H9 (cell line): ENCODE results near the gene FAM204A. TPM values are rescaled to one million over a fixed set of nuclear protein-coding genes. Genes with fewer than 3 reads are reported as not detected.

Experiments
- DNase-seq: peaks from one replicate; pipeline ENCODE4 v3.0.0-alpha.2; 2017
- H2AFZ ChIP-seq: one replicate; pipeline ENCODE4 v1.6.1; 2013; ENCODE audit warnings: mild to moderate bottlenecking, low read length, control low read depth, moderate library complexity
- H2AK5ac ChIP-seq: 2 replicates; pipeline ENCODE4 v1.6.1; 2013; ENCODE audit warnings: low read length, control low read depth, mixed read lengths; ENCODE audit not compliant: insufficient read length
- H2BK120ac ChIP-seq: one replicate; pipeline ENCODE4 v1.6.1; 2013; ENCODE audit warnings: low read depth, mild to moderate bottlenecking, low read length, control low read depth, inconsistent platforms; ENCODE audit not compliant: poor library complexity, severe bottlenecking
- H2BK12ac ChIP-seq: 2 replicates; pipeline ENCODE4 v1.6.1; 2013; ENCODE audit warnings: low read length, control low read depth, mixed read lengths, low read depth; ENCODE audit not compliant: insufficient read length
- H2BK15ac ChIP-seq: 2 replicates; pipeline ENCODE4 v1.6.1; 2013; ENCODE audit warnings: low read depth, low read length, control low read depth
- H2BK20ac ChIP-seq: one replicate; pipeline ENCODE4 v1.6.1; 2013; ENCODE audit warnings: low read depth, mild to moderate bottlenecking, low read length, control low read depth, inconsistent platforms; ENCODE audit not compliant: poor library complexity, severe bottlenecking
- H2BK5ac ChIP-seq: 2 replicates; pipeline ENCODE4 v1.6.1; 2013; ENCODE audit warnings: low read length, control low read depth, mixed read lengths; ENCODE audit not compliant: insufficient read length
- H3K14ac ChIP-seq: 2 replicates; pipeline ENCODE4 v1.6.1; 2013; ENCODE audit warnings: low read length, control low read depth; ENCODE audit not compliant: insufficient read depth
- H3K18ac ChIP-seq: 2 replicates; pipeline ENCODE4 v1.6.1; 2013; ENCODE audit warnings: low read depth, mild to moderate bottlenecking, mixed read lengths, low read length, control low read depth; ENCODE audit not compliant: insufficient read length
- H3K23ac ChIP-seq: 2 replicates; pipeline ENCODE4 v1.6.1; 2013; ENCODE audit warnings: low read length, control low read depth, mixed read lengths, low read depth; ENCODE audit not compliant: insufficient read length
- H3K23me2 ChIP-seq: 2 replicates; pipeline ENCODE4 v1.6.1; 2013; ENCODE audit warnings: low read depth, mild to moderate bottlenecking, mixed read lengths, low read length, control low read depth; ENCODE audit not compliant: insufficient read length, poor library complexity, severe bottlenecking
- H3K27ac ChIP-seq: 2 replicates; pipeline ENCODE4 v1.5.1; 2013; ENCODE audit warnings: low read length, control low read depth, mixed read lengths, low read depth; ENCODE audit not compliant: insufficient read length
- H3K27me3 ChIP-seq: 2 replicates; pipeline ENCODE4 v1.6.1; 2013; ENCODE audit warnings: low read length, control low read depth, inconsistent platforms; ENCODE audit not compliant: insufficient read depth
- H3K4ac ChIP-seq: 2 replicates; pipeline ENCODE4 v1.6.1; 2013; ENCODE audit warnings: low read depth, mild to moderate bottlenecking, control low read depth, inconsistent platforms, low read length, moderate library complexity
- H3K4me1 ChIP-seq: 2 replicates; pipeline ENCODE4 v1.6.1; 2013; ENCODE audit warnings: low read length, control low read depth, inconsistent platforms; ENCODE audit not compliant: insufficient read depth
- H3K4me2 ChIP-seq: 2 replicates; pipeline ENCODE4 v1.6.1; 2013; ENCODE audit warnings: low read length, control low read depth, mixed read lengths; ENCODE audit not compliant: insufficient read length, insufficient read depth
- H3K56ac ChIP-seq: 2 replicates; pipeline ENCODE4 v1.6.1; 2013; ENCODE audit warnings: low read depth, mild to moderate bottlenecking, mixed read lengths, low read length, control low read depth; ENCODE audit not compliant: insufficient read length
- H3K79me1 ChIP-seq: 2 replicates; pipeline ENCODE4 v1.6.1; 2013; ENCODE audit warnings: low read depth, mild to moderate bottlenecking, moderate library complexity, low read length, control low read depth, inconsistent platforms; ENCODE audit not compliant: insufficient read depth, poor library complexity, severe bottlenecking
- H3K79me2 ChIP-seq: 2 replicates; pipeline ENCODE4 v1.6.1; 2013; ENCODE audit warnings: low read length, control low read depth, inconsistent platforms; ENCODE audit not compliant: insufficient read depth
- H3K9ac ChIP-seq: 2 replicates; pipeline ENCODE4 v1.6.1; 2013; ENCODE audit warnings: low read length, control low read depth, mixed read lengths; ENCODE audit not compliant: insufficient read length; ENCODE audit errors: extremely low read depth
- H3K9me3 ChIP-seq: one replicate; pipeline ENCODE4 v1.6.1; 2013; ENCODE audit warnings: low read depth, low read length, inconsistent platforms; ENCODE audit not compliant: control insufficient read depth
- H3T11ph ChIP-seq: one replicate; pipeline ENCODE4 v1.6.1; 2013; ENCODE audit warnings: mild to moderate bottlenecking, low read length, control low read depth, inconsistent platforms
- H4K20me1 ChIP-seq: one replicate; pipeline ENCODE4 v1.6.1; 2013; ENCODE audit not compliant: control insufficient read depth, insufficient read length, insufficient read depth
- H4K5ac ChIP-seq: 2 replicates; pipeline ENCODE4 v1.6.1; 2013; ENCODE audit warnings: low read depth, mild to moderate bottlenecking, mixed read lengths, low read length, control low read depth; ENCODE audit not compliant: insufficient read length
- H4K8ac ChIP-seq: replicated peaks from 2 replicates; pipeline ENCODE4 v1.6.1; 2013; ENCODE audit warnings: low read length, control low read depth, mixed read lengths, low read depth; ENCODE audit not compliant: insufficient read length
- H4K91ac ChIP-seq: 2 replicates; pipeline ENCODE4 v1.6.1; 2013; ENCODE audit warnings: low read depth, mild to moderate bottlenecking, moderate library complexity, mixed read lengths, low read length, control low read depth; ENCODE audit not compliant: insufficient read length
- H3K27ac Mint-ChIP-seq, 3 experiments: 2 replicates in 2 of 3; 3 replicates in 1 of 3; pipeline ENCODE4 v1.8.0; 2020 to 2021; ENCODE audit warnings: mixed read lengths in 3 of 3, mild to moderate bottlenecking in 1 of 3, moderate library complexity in 1 of 3
- H3K27me3 Mint-ChIP-seq: 2 replicates; pipeline ENCODE4 v1.8.0; 2021; ENCODE audit warnings: low read depth, mild to moderate bottlenecking, moderate library complexity, mixed read lengths
- H3K36me3 Mint-ChIP-seq, 3 experiments: 2 replicates in 2 of 3; 3 replicates in 1 of 3; pipeline ENCODE4 v1.8.0; 2020 to 2021; ENCODE audit warnings: low read depth in 3 of 3, mixed read lengths in 3 of 3; ENCODE audit not compliant: insufficient read depth in 1 of 3
- H3K4me1 Mint-ChIP-seq, 2 experiments: 2 replicates each; pipeline ENCODE4 v1.8.0; 2020; ENCODE audit warnings: mixed read lengths in 2 of 2
- H3K4me3 Mint-ChIP-seq, 2 experiments: 2 replicates in 1 of 2; 3 replicates in 1 of 2; pipeline ENCODE4 v1.8.0; 2020 to 2021; ENCODE audit warnings: mild to moderate bottlenecking in 2 of 2, mixed read lengths in 2 of 2, moderate library complexity in 1 of 2
- H3K9me3 Mint-ChIP-seq, 2 experiments: 2 replicates in 1 of 2; 3 replicates in 1 of 2; pipeline ENCODE4 v1.8.0; 2020; ENCODE audit warnings: mild to moderate bottlenecking in 2 of 2, mixed read lengths in 2 of 2, moderate library complexity in 1 of 2
- CTCF ChIP-seq: fragments of 200-600 bp; sonication (generic); conservative IDR thresholded peaks from 3 replicates; pipeline ENCODE4 v1.8.0; 2021; ENCODE audit warnings: antibody characterized with exemption, mild to moderate bottlenecking
- WGBS: extraction: QIAGEN DNeasy Blood & Tissue Kit; methylation state at CpG from one replicate; pipeline ENCODE4 v1.1.7; 2013; ENCODE audit warnings: missing lambda C conversion rate, low lambda C conversion rate, mixed read lengths; ENCODE audit not compliant: insufficient read length; ENCODE audit errors: extremely low coverage; 5-methylcytosine and 5-hydroxymethylcytosine counted together
- total RNA-seq: library from RNA; stranded (reverse); gene quantifications from 2 replicates; pipeline ENCODE4 v1.2.1, GENCODE V29; 2021

Gene FAM204A
- total RNA-seq, 1 experiment from 2014 or later: 42.5 TPM

GRCh38 chr10:118343549-118343948, 1.4 kb upstream of the FAM204A start:
- no peak overlapping the region for H3K23ac ChIP-seq
- no peak for DNase-seq
- no peak overlapping the region for H3K9ac ChIP-seq
- no peaks in the 10 kb centered on the region; the same call in 1 of the 2 replicates for H3K79me2 ChIP-seq
- H3K56ac ChIP-seq: no peak overlapping the region
- H3K27me3 ChIP-seq: no peaks in the 10 kb centered on the region
- no peaks in the 10 kb centered on the region; a peak in 1 of 5 replicates for H3K9me3 Mint-ChIP-seq
- no peak overlapping the region for H2BK12ac ChIP-seq
- H3K36me3 Mint-ChIP-seq: no peaks in the 10 kb centered on the region; a peak in 1 of 7 replicates
- no peak overlapping the region for H3K18ac ChIP-seq
- H3K27ac ChIP-seq: no peak overlapping the region
- no peak overlapping the region for H2BK5ac ChIP-seq
- no peak overlapping the region for H4K5ac ChIP-seq
- H3K4me1 ChIP-seq: 0 out of 2 replicates have a peak, but pooled peaks cover 3% of the 10 kb centered on the region
- no peak overlapping the region for H3K4ac ChIP-seq
- no peak overlapping the region for H2BK120ac ChIP-seq
- no peaks in the 10 kb centered on the region for H3K9me3 ChIP-seq
- H2BK15ac ChIP-seq: no peak overlapping the region
- no CpG with 5 or more reads among the region's 3 CpGs for WGBS
- peaks cover 6% of the 10 kb centered on the region for H3K23me2 ChIP-seq
- no peak overlapping the region for H3K27ac Mint-ChIP-seq
- no peak overlapping the region for H3K14ac ChIP-seq
- H2AFZ ChIP-seq: no peak overlapping the region
- H3K79me1 ChIP-seq: no peaks in the 10 kb centered on the region
- no peak overlapping the region for H2AK5ac ChIP-seq
- no peak overlapping the region for H3K4me3 Mint-ChIP-seq
- no peak for TF ChIP-seq CTCF
- H4K8ac ChIP-seq: no peak overlapping the region
- H2BK20ac ChIP-seq: no peak overlapping the region
- H3K4me2 ChIP-seq: no peak overlapping the region
- H4K91ac ChIP-seq: no peak overlapping the region
- peaks cover 4% of the 10 kb centered on the region; the same call in 1 of the 2 replicates for H3K27me3 Mint-ChIP-seq
- H3K4me1 Mint-ChIP-seq: peaks cover 8 to 13% of the 10 kb centered on the region in 2 experiments; a peak in 3 of 4 replicates
- H4K20me1 ChIP-seq: no peaks in the 10 kb centered on the region
- H3T11ph ChIP-seq: no peak overlapping the region
